ENCODE results near the gene DGCR8. TPM values are rescaled to one million over a fixed set of nuclear protein-coding genes. Genes with fewer than 3 reads are reported as not detected.

Gene DGCR8
- total RNA-seq, 6 experiments from 2014 or later, result 11.4 to 27.2 (median 16.1) TPM

DNA sequence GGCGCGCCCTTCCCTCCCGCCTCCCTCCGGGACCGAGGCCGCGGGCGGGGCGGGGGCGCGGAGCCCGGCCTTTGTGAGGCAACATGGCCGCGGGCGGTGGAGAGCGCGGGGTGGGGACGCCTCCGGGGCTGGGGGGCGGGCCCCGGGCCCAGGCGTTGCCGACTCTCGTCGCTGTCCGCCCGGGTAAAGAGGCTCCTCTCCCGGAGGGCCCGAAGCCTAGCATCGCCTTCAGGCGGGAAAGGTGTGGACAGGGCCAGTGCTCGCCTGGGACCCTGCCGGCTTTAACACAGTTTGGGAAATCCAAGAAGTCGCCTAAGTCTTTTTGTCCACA, 369 bp downstream of the DGCR8 start:
- H3K27ac ChIP-seq, result peak overlapping the region; percentile 57 to 83 (median 76)

DNA sequence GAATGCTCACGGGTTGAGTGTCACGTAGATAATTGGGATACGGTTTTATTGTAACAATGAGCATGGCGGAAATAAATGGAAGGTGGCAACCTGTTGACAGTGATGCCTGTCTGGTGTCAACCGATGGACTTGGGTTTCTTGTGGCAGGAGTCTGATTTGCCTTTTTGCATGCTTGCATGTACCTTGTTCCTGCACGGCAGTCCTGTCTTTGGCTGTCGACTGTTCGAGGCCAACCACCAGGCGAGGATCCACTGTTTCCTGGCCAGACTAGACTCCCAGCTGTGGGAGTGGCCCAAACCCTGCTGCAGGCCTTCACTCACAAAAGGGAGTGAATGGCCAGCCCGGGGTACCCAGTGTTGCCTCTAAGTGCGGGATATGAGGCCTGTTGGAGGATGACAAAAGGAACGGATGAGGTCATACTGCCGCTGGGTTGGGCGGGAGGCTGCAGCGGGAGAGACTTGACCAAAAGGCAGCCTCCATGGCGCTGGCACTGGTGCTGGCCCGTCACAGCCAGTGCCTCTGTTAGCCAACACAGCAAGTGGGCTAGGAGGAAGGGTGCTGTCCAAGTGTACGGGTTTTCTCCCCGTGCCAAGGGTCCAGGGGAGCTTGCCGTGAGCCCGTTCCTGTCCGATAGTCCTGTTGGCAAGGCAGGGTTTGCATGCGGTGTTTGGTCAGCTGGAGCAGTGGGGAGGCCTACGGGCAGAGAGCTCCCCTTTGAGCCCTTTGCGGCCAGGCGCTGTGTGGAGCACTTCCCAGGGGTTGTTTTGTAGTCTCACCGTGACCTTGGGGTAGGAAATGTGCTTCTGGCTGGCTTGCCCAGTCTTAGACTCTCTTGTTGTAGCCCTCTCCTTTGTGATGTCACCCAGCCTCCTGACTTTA, 974 bp downstream of the DGCR8 start:
- H3K4me3 ChIP-seq, result peak overlapping the region; percentile 89 to 96 (median 93)
- TF ChIP-seq POLR2A (IDR thresholded peaks at IDR 0.05), result no peak
- TF ChIP-seq, protein P1, sequence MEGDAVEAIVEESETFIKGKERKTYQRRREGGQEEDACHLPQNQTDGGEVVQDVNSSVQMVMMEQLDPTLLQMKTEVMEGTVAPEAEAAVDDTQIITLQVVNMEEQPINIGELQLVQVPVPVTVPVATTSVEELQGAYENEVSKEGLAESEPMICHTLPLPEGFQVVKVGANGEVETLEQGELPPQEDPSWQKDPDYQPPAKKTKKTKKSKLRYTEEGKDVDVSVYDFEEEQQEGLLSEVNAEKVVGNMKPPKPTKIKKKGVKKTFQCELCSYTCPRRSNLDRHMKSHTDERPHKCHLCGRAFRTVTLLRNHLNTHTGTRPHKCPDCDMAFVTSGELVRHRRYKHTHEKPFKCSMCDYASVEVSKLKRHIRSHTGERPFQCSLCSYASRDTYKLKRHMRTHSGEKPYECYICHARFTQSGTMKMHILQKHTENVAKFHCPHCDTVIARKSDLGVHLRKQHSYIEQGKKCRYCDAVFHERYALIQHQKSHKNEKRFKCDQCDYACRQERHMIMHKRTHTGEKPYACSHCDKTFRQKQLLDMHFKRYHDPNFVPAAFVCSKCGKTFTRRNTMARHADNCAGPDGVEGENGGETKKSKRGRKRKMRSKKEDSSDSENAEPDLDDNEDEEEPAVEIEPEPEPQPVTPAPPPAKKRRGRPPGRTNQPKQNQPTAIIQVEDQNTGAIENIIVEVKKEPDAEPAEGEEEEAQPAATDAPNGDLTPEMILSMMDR (IDR thresholded peaks at IDR 0.05), result no peak
- ATAC-seq, result peak in 2 of 4 donors; percentile 1 to 7
- H3K4me1 ChIP-seq, result peaks cover 0 to 46% (median 28%) of the 10 kb centered on the region in 4 donors
- peak overlapping the region; percentile 57 to 83 (median 76) for H3K27ac ChIP-seq
- no peaks in the 10 kb centered on the region for H3K9me3 ChIP-seq
- DNase-seq, result peak in 1 of 3 donors; percentile 46
- intact Hi-C loops (cut with DNase I), result no loop called here
- no peaks in the 10 kb centered on the region for H3K27me3 ChIP-seq
- H3K36me3 ChIP-seq, result peaks cover 0 to 6% (median 2%) of the 10 kb centered on the region in 4 donors
- WGBS (ENCODE audit: insufficient coverage, low coverage, low lambda C conversion rate, missing lambda C conversion rate), result 5% methylated on average over 16 of the region's 27 CpGs

More for the DNA sequence above, 369 bp downstream of the DGCR8 start:
- DNase-seq, result peak; percentile 72 to 76 (median 74)
- peak overlapping the region; percentile 89 to 96 (median 93) for H3K4me3 ChIP-seq
- intact Hi-C loops (cut with DNase I), result no loop called here
- ATAC-seq, result peak; percentile 25 to 47 (median 42)
- H3K27me3 ChIP-seq, result no peaks in the 10 kb centered on the region
- no peaks in the 10 kb centered on the region for H3K9me3 ChIP-seq
- WGBS (ENCODE audit: insufficient coverage, low coverage, low lambda C conversion rate, missing lambda C conversion rate), result 2% methylated on average over 7 of the region's 34 CpGs
- no peaks in the 10 kb centered on the region for H3K36me3 ChIP-seq
- no peak for TF ChIP-seq POLR2A (IDR thresholded peaks at IDR 0.05)
- TF ChIP-seq, protein P1 (IDR thresholded peaks at IDR 0.05), result no peak
- H3K4me1 ChIP-seq, result peaks cover 0 to 44% (median 26%) of the 10 kb centered on the region in 4 donors

DNA sequence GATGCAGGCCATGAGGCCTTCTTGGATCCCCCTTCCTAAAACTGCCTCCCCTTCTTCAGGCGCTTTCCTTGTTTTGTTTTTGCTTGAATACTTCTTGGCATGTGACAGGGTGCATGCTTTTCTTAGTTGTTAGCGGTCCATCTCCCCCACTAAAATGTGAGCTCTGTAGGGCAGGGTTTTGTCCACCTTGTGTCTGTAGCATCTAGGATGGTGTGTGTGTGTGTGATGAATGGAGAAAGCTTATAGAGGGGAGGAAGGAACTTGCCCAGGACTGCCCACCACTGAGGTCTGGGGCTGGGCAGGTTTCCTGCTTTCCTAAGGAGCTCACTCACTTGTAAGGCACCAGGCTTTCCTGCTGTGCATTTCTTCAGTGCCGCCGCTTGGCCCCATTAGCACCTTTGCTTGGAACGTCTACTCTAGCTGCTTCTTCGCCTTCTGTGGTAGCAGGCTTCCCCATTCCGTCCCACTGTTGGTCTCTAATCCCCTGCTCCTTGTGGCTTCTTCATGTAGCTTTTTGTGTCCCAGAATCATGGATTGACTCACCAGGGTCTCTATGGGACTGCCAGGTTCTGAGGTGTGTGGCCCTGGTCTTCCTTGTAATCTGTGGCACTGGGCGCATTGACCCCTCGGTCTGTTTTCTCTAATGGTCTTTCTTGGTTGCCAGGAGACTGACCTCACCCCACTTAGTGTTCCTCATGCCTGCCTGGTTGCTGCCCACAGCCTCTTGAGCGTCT, 3.3 kb downstream of the DGCR8 start:
- peaks cover 0 to 46% (median 28%) of the 10 kb centered on the region in 4 donors for H3K4me1 ChIP-seq
- H3K27ac ChIP-seq, result peak overlapping the region in 2 of 3 donors; percentile 31 to 74
- H3K9me3 ChIP-seq, result no peaks in the 10 kb centered on the region
- H3K27me3 ChIP-seq, result no peaks in the 10 kb centered on the region
- no peak overlapping the region for H3K4me3 ChIP-seq
- intact Hi-C loops (cut with DNase I), result no loop called here
- WGBS (ENCODE audit: insufficient coverage, low coverage, low lambda C conversion rate, missing lambda C conversion rate), result 90% methylated on average over 8 of the region's 10 CpGs
- no peak for ATAC-seq
- no peak for DNase-seq
- TF ChIP-seq, protein P1 (IDR thresholded peaks at IDR 0.05), result no peak
- TF ChIP-seq POLR2A (IDR thresholded peaks at IDR 0.05), result no peak
- H3K36me3 ChIP-seq, result peaks cover 0 to 29% (median 16%) of the 10 kb centered on the region in 4 donors

DNA sequence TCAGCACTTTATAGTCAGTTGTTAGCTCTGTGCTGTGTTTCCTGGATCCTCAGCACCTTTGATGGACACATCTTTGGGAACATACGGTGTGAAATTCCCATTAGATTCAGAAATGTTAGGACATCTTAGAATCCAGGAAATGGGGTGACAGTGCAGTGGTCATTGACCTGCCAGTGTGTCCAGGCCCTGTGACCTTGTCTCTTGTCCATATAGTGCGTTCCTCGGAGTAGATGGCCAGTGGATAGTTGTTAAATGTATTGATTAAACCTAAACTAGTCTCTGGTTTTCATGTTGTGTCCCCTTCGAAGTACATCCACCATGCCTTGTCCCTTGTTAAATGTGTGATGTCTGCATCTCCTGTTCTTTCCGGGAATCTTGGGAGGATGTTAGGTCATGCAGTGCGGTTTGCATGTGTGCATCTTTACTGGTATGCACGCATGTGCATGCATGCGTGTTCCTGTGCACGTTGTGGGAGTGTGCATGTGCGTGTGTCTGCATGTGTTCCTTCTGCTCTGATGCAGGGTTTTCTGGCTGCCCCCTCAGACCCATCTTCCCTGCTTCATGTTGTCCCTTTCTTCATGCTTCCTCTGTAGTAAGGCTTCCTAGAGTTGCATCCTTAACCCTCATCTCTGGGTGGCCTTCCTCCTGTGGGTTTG, 4.0 kb downstream of the DGCR8 start:
- DNase-seq, result peak in 1 of 3 donors; percentile 6
- peaks cover 0 to 46% (median 28%) of the 10 kb centered on the region in 4 donors for H3K4me1 ChIP-seq
- intact Hi-C loops (cut with DNase I), result no loop called here

More for the DNA sequence above, 4.0 kb downstream of the DGCR8 start:
- Histone ChIP-seq H3K27ac (peak overlapping the region in 2 of 3 donors; percentile 72 to 74), H3K4me3 (no peak overlapping the region), H3K36me3 (peaks cover 0 to 36% (median 18%) of the 10 kb centered on the region in 4 donors), H3K9me3 (no peaks in the 10 kb centered on the region), H3K27me3 (no peaks in the 10 kb centered on the region)
- 48% methylated on average over 5 of the region's 10 CpGs for WGBS (ENCODE audit: insufficient coverage, low coverage, low lambda C conversion rate, missing lambda C conversion rate)
- ATAC-seq, result no peak
- TF ChIP-seq, protein P1 (IDR thresholded peaks at IDR 0.05), result no peak
- no peak for TF ChIP-seq POLR2A (IDR thresholded peaks at IDR 0.05)

Data from right lobe of liver (tissue), 6 donors.